ENCODE data around the gene RHOJ.

RHOJ gene

DNA sequence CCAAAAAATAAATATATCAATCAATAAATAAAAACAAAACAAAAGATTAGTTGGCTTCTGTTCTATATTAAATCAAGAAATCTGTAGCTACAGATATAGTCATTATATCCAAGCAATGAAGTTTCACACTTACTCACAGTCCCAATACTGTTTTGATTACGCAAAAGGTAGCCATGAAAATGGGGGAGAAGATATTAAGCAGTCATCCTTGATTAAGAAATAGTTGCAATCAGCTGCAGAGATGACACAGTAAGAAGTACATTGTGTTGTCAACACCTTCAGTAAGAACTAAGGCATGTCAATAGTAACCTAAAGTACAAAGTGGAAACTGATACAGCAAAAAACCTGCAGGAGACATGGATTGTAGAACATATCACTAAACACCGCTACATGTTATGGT is 11.0 kb upstream of the RHOJ start:
- TF ChIP-seq GATA2 (IDR thresholded peaks at IDR 0.05; ENCODE audit: low read depth, low read length) (no peak), GATA3 (IDR thresholded peaks at IDR 0.05; ENCODE audit: low read depth, low read length) (no peak)

DNA sequence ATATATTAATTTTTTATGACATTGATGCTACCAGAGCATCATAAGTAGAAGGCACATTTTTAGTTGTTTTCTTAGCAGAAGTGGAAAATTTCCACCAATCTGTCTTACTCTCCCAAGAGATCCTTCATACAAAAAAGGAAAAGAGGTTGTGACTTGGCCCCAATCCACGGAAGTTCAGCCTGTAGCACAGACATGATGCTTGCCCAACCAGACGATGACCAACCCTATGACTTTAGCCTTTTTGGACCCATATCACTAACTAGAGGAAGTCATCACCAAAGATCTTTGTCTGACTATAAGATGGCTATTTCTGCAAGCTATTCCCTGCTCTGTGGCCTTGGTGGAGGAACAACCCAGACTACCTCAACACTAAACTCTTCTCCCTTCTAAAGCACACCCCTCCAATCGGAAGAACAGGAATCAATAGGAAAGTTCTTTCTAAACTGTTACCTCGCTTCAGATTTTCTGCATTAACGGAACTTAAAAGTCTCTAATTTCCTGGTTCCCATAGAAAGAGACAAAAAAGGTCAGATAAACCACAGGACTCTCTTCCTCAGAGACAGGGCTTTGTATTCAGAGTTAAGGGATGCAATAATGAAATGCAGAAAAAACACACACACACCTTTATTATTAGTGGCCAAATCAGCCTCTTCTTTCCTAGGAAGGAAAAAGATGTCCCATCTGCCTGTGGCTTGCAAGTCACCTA is 4.1 kb upstream of the RHOJ start:
- TF ChIP-seq GATA2 (IDR thresholded peaks at IDR 0.05; ENCODE audit: low read depth, low read length), result no peak
- no peak for TF ChIP-seq GATA3 (IDR thresholded peaks at IDR 0.05; ENCODE audit: low read depth, low read length)

DNA sequence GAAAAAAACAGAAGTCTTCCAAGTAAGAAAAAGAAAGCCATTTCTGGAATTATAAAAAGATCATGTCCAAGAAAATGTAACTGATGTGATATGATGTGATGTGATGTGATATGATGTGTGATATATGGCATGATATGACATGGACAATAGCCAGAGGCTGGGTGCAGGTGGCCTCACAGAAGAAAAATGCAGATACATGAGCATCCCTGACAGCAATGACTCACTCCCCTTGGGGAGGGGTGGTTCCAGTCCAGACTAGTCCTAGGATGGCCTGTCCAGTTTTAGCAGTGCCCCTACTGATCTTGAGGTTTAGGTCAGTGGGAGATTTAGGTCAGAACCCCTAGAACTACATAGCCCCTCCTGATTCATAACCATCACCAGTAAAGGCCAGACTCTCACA is 3.5 kb upstream of the RHOJ start:
- TF ChIP-seq GATA2 (IDR thresholded peaks at IDR 0.05; ENCODE audit: low read depth, low read length) (no peak), GATA3 (IDR thresholded peaks at IDR 0.05; ENCODE audit: low read depth, low read length) (no peak)

DNA sequence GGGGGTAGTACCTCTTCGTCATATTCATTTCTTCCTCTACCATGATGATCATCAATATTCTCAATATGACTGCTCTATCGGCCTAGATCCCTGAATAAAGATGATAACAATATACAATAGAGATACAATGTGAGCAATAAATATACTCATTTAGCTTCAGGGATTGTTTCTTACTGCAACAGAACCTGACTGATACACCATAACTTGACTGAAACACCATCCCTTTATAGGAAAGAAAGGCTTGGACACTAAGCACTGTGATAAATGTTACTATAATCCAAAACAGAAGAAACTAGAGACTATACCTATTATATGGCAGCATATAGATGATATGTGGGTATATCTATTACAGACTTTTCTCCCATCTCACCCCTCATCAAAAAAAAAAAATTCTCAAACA is 1.2 kb upstream of the RHOJ start:
- TF ChIP-seq GATA3 (IDR thresholded peaks at IDR 0.05; ENCODE audit: low read depth, low read length), result no peak

DNA sequence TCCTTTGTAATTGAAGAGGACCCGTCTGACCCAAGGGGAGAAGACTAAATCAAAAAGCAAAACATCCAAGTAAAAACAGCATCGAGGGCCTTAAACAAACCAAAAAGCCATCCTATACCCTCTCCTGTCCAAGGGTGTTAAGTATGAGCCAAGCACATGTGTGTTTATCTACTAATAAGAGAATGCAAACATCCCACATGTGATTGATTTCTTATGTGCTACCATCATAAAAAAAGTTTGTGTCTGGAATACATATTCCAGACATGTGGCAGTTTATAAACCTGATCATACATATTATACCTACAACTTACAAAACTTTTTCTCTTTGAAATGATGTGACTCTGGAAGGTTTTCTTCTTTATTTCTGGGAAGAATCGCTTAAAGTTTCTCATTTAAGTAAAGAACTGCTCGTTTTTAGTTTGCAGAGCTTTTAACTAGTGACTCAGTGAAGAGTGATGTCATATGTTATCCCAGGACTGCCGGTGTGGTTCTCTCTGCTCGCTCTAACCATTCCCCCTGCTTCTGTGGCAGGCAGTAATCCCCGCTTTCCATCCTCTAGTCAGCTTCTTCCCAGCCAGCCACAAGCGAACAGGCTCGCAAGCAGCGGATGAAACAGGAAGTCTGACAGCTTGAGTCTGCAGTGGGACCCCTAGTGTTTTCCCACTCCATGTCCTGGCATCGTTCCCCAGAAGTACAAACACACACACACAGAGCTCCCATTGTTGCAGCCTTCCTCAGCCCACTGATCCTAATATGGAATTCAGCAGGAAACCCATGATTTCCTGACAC is 431 bp upstream of the RHOJ start:
- TF ChIP-seq GATA3 (IDR thresholded peaks at IDR 0.05; ENCODE audit: low read depth, low read length) (no peak), GATA2 (IDR thresholded peaks at IDR 0.05; ENCODE audit: low read depth, low read length) (no peak)

DNA sequence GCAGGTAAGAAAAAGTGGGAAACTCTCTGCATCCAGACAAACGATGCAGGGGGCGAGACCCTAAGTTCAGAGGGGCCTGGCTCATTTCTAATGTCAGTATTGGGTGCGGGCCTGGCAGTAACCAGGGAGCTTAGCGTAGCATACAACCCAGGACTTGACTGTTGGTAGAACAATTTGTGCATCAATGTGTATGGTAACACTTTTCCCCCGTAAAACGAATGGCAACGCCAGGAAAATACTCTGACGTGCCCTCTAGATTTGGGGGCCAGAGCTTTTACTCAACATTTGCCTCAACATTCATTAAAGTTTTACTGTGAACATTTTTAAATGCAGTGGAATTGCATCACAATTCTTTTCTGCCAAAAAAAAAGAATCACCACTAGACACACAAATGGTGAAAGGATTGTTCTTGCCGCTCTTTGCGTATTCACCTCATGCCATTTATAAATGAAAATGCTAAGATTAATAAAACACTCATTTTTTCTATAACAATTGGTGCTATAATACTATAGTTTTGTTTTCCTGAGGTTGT is 867 bp downstream of the RHOJ start:
- TF ChIP-seq GATA2 (IDR thresholded peaks at IDR 0.05; ENCODE audit: low read depth, low read length) (no peak), GATA3 (IDR thresholded peaks at IDR 0.05; ENCODE audit: low read depth, low read length) (no peak)

DNA sequence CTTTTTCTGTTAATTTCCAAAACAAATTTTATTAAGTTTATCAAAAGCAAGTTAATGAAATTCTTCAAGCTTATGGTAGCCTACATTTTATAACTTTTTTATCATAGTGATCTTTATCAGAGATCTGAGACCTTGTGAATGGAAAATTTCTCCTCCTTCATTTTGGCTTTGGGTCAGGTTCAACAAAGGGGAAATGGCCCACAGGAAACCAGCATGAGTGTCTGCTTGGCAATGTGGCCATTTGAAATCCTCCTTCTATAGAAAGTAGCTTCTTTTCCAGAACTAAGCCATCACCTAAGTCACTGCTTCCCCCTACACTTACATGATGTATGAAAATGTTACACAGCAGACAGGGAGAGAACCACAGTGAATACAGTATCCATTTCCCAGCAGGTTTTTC is 1.6 kb downstream of the RHOJ start:
- TF ChIP-seq GATA2 (IDR thresholded peaks at IDR 0.05; ENCODE audit: low read depth, low read length) (no peak), GATA3 (IDR thresholded peaks at IDR 0.05; ENCODE audit: low read depth, low read length) (no peak)

DNA sequence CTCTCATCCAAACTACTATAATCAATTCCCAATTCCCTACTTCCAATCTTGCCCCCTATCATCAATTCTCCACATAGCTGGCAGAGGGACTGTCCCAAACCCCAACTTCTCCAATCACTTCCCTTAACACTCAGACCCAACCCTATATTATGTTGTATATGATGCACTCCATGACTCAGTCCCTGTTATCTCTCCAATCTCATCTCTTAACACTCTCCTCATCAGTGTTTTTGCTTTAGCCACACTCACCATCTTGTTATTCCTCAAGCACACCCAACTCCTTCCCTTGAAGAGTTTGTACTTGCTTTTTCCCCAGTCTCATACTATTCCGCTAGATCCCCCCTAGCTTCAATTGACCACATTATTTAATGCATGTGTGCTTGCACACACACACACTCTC is 4.9 kb downstream of the RHOJ start:
- no peak for TF ChIP-seq GATA3 (IDR thresholded peaks at IDR 0.05; ENCODE audit: low read depth, low read length)
- no peak for TF ChIP-seq GATA2 (IDR thresholded peaks at IDR 0.05; ENCODE audit: low read depth, low read length)

DNA sequence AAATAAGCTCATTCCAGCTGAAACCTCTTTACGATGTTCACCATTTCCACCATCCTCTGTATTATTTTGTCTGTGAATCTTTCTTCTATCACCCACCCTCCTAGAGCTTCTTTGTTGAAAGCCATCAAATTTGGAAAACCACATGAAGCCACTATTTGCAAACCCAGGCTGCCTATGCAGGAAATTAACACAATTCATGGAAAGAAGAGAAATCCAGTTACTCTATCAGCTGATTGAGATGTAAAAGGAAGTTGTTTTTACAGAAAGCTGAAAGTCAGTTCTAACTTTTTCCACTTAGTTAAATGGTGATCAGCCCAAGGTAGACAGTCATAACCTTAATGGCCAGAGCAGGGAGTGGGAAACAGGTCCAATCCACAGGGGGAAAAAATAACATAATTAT is 6.6 kb downstream of the RHOJ start:
- no peak for TF ChIP-seq GATA2 (IDR thresholded peaks at IDR 0.05; ENCODE audit: low read depth, low read length)
- TF ChIP-seq GATA3 (IDR thresholded peaks at IDR 0.05; ENCODE audit: low read depth, low read length), result no peak

DNA sequence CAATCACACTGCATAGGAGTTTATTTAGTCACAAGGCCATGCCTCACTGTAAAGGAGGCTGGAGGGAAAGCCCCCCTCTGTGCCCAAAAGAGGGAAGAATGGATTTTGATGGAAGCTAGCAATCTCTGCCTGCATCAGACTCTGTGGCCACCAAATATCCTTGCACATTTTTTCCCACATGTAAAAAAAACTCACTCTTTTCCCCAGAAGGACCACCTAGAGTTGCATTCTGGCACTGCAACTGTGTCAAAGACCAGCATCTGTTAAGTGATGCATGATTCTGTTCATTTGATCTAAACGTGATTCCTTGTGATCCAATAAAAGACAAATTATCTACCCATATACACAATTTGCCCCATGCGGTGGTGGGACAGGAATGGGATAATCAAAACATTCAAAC is 8.0 kb downstream of the RHOJ start:
- TF ChIP-seq GATA2 (IDR thresholded peaks at IDR 0.05; ENCODE audit: low read depth, low read length) (no peak), GATA3 (IDR thresholded peaks at IDR 0.05; ENCODE audit: low read depth, low read length) (no peak)

DNA sequence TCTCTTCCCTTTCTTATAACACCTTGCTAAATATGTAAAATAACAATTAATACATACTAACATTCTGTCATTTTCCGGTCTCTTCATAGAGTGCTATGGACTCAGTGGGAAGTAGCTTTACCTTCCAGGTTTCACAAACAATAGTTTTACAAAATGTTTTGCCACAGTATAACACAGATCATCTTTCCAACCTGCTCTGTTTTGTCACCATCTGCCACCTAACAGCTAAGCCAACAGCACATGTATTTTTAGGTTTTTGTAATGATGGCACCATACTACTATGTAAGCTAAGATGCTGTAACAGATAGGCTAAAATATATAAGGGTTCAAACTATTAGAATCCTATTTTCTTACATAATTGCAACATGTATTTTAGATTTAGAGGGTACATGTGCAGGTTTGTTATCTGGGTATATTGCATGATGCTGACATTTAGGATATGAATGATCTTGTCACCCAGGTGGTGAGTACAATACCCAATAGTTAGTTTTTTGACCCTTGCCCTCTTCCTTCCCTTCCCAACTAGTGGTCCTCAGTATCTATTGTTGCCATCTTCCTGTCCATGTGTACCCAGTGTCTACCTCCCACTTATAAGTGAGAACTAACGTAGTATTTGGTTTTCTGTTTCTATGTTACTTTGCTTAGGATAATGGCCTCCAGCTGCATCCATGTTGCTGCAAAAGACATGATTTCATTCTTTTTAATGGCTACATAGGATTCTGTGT is 8.7 kb downstream of the RHOJ start:
- TF ChIP-seq GATA2 (IDR thresholded peaks at IDR 0.05; ENCODE audit: low read depth, low read length) (no peak), GATA3 (IDR thresholded peaks at IDR 0.05; ENCODE audit: low read depth, low read length) (no peak)

DNA sequence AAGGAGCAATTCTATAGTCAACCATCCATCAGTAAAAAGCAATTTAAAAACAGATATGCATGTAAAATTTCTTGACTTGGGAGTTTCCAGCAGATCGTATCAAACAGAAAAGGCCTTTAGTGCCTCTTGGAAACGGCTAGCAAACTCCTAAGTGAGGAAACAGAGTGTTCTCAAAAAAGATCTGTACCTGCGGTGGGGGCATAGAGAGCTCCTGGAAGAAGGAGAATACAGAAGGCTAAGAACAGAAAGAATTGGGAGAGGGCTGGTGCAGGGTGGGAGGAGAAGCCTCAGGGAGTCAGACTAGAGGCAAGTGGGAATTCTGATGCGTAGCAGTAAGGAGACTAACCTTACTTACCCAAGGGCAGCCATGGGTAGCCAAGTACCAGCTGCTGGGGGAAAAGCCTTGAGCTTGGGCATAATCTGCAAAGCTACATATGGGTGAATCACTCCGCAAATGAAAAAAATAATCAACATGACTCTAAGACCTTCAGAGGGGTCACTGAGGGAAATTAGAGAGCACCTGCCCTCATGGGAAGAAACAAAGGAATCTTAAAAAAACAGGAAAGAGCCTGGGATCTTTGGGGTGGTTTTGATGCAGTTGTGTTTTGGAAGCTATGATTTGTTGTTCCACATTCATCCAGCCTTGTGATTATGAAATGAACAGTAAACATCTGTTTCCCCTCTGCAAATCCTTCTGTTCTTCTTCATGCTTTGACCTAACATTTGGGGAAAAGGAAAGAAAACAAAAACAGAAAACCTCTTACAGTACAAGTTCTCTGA is 10.4 kb downstream of the RHOJ start:
- no peak for TF ChIP-seq GATA2 (IDR thresholded peaks at IDR 0.05; ENCODE audit: low read depth, low read length)
- TF ChIP-seq GATA3 (IDR thresholded peaks at IDR 0.05; ENCODE audit: low read depth, low read length), result no peak

DNA sequence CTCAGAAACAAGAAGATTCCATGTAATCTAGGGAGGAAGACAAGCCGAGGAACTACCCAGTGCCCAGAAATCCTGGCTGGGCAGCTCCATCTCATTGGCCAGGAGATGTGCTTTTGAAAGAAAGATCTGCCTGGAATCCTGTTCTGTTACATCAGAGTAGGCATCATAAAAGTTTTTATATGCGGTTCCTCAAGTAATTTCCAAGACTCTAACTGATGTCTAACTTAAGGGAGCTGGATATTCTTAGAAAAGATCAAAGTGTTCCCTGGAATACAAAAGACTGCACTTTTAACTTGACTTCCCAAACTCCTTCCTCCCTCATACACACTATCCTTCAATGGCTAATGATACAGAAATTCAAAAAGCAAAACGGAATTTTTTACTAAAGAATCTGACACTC is 16.3 kb downstream of the RHOJ start:
- TF ChIP-seq GATA2 (IDR thresholded peaks at IDR 0.05; ENCODE audit: low read depth, low read length), result no peak
- no peak for TF ChIP-seq GATA3 (IDR thresholded peaks at IDR 0.05; ENCODE audit: low read depth, low read length)

DNA sequence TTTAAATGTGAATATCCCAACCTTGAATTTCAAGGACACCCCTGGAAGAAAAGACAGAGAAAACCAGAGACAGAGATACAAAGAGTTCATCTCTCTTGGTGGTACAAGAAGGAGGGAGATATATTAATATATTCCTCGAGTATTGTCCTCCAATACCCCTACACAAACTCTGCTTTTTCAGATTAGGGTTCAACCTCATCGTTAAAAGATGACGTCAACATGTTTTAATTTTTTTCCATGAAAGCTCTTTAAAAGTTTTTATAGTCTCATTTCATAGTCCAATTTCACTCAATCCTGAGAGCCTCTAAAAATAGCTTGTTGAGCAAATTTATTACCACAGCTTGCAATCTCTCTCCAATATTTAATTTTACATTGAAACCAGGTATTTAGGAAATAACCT is 19.4 kb downstream of the RHOJ start:
- TF ChIP-seq GATA2 (IDR thresholded peaks at IDR 0.05; ENCODE audit: low read depth, low read length) (no peak), GATA3 (IDR thresholded peaks at IDR 0.05; ENCODE audit: low read depth, low read length) (no peak)
